ENCODE data around the gene VSTM2L.

Gene VSTM2L

DNA sequence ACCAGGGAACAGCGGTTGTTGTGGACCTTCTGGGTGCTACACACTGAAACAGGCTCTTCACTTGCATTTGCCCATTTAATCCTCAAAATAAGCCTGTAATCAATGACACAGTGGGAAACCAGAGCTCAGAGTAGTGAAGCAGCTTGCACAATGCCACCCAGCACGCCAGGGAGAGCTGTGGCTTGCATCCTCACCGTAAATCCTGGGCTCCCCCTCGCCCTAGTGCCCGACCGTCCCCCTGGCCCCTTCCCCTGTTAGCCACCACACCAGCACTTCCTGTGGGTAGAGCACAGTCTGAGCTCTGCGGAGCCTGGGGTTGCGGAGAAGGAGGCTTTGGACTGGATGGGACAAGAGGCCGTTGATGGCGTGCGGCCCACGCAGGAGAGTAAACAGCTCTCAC is 14.5 kb downstream of the VSTM2L start:
- FAIRE-seq (no peak), DNase-seq (ENCODE audit: low spot score) (no peak)

DNA sequence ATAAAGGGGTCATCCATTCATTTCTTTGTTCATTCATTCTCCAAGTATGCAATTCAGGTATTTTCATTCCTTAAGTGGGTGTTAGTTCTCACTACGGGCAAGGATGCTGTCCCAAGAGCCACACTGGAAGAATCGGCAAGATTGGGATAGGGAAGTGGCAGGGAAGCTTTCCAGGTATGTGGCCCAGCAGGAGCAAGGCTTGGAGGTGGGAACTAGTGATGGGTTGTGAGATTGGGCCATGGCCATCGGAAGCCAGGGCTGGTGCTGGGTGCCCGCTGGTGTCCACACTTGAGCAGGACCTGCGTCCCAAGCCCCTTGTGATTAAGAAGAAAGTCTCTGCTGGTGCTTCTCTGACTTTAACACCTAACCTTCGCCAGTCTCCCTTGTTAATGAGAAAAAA is 15.1 kb downstream of the VSTM2L start:
- no peak for FAIRE-seq
- no peak for DNase-seq (ENCODE audit: low spot score)

DNA sequence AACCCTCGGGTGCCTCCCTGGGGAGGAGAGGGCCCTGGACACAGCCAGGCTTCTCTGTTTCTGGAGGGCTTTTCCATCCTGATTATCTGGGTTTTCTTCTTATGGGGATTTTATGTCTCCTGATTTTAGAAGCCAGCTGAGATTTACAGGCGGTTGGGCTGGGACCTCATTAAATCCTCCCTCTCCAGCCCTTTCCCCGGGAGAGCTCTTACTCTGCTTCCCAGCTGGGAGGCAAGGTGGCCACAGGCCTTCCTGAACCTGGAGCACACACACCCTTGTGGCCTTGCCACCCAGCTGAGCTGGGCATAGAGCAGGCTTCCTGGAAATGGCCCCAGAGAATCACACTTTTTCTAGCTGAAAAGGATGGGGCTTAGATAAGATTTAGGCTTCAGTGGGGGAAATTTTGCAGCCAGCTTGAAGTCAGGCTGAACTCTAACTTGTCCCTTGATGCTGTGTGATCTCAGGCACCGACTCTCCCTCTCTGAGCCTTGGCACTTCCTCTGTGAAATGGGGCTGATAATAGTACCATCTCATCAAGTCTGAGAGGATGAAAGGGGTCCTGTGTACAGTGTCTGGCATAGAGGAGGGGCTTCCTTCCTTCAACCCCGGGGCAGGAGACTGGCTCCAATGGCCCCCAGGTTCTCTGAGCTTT is 16.6 kb downstream of the VSTM2L start:
- FAIRE-seq (no peak), DNase-seq (ENCODE audit: low spot score) (no peak)

DNA sequence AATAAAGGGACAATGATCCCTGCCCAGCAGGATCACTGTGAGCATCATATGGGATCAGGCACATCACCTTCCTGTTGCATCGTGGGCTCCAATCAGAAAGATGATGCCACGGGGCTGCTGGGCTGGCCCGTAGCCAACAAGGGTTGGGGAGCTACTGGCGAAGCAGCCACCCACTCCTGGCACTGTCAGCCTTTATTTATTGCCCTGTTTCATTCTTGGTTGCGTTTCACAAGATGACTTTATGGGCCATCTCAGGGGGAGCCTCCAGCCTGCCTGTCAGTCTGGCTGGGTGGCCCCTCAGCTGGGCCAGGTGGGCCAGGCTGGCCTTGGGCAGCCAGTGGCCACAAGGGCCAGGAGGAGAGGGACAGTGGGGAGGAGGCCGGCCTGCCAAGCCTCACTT is 17.3 kb downstream of the VSTM2L start:
- DNase-seq (ENCODE audit: low spot score) (no peak), FAIRE-seq (no peak)

DNA sequence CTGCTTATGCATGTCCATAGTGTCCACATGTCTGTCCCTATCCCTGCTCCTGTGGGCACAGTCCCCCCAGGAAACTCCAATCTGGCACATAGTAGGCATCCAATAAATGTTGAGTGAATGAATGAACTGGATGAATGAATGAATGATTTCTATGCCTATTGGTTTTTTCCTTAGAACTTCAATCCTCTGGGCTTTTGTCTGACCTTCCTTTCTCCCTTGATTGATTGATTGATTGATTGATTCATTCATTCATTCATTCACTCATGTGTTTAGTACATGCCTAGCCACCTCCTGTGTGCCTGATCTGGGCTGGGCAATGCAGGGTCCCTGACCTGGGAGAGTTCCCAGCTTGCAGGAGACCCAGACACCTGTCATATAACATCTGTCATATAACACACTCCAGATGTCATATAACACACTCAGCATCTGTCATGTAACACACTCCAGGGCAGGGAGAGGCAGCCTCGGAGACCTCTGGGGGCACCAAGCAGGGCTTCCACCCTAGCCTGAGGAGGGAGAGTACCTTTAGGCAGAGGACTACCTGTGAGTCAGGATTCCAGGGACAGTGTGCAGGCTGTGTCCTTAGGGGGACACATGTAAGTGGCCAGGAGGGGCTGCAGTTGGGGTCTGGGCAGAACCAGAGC is 17.9 kb downstream of the VSTM2L start:
- no peak for FAIRE-seq
- no peak for DNase-seq (ENCODE audit: low spot score)

DNA sequence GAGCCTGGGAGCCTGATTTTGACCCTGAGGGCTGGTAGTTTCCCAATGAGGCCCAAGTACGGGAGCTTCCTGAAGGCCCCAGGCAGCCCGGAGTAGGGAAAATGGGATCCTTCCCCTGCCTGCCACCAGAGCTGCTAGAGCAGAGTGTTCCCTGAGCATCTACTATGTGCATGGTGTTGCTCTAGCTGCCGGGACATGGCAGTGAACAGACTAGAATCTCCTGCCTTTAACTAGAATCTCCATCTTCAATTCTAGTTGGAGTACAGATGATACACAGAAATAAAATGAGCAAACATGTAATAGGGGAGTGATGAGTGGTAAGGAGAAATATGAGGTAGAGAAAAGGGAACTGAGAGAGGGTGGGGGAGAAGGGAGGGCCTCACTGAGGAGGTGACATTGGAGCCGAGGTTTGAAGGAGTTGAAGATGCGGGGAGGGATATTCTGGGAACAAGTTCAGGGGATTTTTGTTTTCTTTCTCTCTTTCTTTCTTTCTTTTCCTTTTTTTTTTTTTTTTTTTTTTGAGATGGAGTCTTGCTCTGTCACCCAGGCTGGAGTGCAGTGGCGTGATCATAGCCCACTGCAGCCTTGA is 18.5 kb downstream of the VSTM2L start:
- no peak for DNase-seq (ENCODE audit: low spot score)
- no peak for FAIRE-seq

DNA sequence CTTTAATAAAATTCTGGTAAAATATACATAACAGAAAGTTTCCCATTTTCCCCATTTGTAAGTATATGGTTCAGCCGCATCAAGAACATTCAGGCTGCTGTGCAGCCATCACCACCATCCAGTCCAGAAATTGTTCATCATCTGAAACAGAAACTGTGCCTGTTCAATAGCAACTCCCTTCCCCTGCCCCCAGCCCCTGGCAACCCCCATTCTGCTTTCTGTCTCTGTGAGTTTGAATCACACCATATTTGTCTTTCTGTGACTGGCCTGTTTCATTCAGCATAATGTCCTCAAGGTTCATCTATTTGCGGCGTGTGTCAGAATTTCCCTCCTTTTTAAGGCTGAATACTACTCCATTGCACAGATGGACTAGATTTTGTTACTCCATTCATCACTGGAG is 19.1 kb downstream of the VSTM2L start:
- FAIRE-seq = no peak

DNA sequence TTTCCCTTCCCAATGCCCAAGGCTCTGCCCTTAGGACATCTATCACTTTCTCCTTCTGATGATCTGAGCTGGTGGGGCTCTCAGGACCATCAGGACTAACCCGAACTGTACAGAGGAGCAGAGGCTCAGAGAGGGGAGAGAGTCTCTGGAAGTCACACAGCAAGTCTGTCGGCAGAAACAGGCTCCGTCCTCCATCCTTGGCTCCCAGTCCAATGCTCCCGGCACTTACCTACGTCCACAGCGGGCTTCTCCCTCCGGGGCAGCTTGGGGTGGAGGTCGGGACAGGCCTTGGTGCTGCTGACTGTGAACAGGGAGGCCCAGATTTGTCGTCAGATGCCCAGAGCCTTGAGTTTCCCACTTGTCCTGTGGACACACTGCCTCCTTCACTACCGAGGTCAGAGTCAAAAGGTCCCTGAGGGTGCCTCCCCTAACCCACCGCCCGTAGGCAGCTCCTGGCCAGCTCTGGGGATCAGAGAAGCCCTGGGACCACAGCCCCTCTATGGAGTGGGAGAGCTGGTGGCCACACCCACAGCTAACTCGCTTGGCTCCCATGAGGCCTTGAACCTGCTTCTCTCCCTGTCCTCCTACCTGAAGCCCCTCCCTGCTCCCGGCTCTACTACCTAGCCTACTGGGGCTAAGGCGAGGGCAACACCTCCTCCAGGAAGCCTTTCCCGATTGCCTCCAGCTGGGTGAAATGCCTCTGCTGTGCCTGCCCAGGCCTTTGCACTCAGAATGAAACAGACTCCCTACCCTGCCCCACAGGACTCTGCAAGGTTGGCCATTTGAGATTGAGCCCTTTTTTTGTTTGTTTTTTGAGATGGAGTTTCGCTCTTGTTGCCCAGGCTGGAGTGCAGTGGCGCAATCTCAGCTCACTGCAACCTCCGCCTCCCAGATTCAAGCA is 22.6 kb downstream of the VSTM2L start:
- DNase-seq (ENCODE audit: low spot score) = no peak
- FAIRE-seq = no peak

More for the DNA sequence above, 19.1 kb downstream of the VSTM2L start:
- no peak for DNase-seq (ENCODE audit: low spot score)

DNA sequence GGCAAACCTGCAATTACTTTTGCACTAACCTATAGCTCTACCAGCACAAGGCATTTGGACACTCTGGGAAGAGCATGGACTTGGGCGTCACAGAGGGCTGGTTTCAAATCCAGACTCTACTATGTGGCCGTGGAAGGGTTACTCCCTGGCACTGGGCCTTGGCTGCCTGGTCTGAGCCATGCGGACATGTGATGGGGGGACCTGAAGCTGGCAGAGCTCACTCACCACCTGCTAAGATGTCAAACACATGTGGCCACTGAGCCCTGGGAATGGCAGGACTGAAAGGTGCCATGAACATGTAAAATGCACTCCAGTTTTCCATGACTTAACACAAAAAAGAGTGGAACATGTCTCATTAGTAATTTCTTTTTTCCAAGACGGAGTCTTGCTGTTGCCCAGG is 23.7 kb downstream of the VSTM2L start:
- FAIRE-seq (no peak), DNase-seq (ENCODE audit: low spot score) (no peak)

DNA sequence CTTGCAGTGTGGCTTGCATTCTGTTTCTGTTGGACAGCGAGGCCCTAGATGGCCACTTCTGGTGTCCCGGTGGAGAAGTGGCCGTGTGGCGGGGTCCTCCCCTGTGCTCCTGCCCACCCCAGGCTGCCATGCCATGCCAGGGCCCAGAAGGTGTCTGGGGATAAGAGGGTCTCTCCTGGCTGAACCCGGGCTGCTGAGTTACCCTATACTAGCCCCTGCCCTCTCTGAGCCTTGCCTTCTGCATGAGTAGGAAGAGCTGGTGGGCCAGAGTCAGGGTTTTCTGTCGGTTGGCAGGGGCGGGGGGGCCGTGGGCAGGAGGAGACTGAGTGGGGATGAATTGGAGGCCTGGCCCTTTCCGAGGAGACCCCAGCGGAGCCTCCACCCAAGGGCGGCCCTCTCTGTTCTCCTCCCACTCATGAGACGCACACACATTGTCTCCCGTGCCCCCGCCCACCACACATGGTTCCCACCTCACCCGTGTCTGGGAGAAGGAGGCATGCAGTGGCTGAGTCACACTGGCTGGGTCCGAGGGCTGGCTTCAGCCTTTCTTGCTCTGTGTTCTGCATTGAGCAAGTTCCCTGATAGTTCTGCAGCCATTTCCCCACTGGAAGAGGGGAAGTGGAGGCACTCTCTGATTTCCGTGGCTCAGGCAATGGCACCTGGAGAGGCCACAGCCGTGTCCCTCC is 24.6 kb downstream of the VSTM2L start:
- FAIRE-seq (no peak), DNase-seq (ENCODE audit: low spot score) (no peak)

DNA sequence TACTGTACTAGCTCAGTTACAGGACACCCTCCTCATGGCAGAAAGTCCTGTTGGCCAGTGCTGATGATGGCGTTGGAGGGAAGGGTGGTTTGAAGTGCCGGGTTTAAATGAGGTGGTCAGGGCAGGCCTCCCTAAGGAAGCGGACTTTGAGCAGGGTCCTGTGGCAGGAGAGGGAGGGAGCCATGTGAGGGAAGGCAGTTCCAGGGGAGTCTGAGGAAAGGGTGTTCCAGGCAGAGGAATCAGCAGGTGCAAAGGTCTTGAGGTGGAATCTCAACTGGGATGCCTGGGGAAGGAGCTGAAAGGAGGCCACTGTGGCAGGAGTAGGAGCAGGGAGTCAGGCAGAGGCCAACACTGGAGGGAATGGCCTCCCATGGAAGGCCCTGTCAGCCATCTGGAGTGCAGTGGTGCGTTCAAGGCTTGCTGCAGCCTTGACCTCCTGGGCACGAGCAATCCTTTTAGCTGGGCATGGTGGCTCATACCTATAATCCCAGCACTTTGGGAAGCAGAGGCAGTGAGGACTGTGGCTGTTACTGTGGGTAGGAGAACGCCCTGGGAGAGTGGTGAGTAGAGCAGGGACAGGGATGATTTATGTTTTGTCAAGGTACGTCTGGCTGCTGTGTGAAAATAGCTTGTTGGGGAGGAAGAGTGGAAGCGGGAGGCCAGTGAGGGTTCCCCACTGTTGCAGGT is 26.2 kb downstream of the VSTM2L start:
- no peak for FAIRE-seq

DNA sequence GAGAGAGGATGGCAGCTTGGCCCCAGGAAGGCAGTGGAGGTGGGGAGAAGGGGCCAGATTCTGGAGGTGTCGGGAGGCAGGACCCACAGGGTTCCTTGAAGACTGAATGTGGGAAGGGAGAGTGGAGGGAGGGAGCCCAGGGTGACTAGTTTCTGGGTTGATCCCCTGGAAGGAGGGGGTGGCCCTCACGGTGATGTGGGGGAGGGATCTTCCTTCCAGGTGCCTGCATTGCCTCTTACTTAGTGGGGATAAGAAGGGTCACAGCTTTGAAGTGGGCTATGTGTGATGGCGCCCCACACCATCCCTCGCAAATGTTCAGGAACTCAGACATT is 26.7 kb downstream of the VSTM2L start:
- no peak for DNase-seq (ENCODE audit: low spot score)
- no peak for FAIRE-seq

More for the DNA sequence above, 26.2 kb downstream of the VSTM2L start:
- no peak for DNase-seq (ENCODE audit: low spot score)

DNA sequence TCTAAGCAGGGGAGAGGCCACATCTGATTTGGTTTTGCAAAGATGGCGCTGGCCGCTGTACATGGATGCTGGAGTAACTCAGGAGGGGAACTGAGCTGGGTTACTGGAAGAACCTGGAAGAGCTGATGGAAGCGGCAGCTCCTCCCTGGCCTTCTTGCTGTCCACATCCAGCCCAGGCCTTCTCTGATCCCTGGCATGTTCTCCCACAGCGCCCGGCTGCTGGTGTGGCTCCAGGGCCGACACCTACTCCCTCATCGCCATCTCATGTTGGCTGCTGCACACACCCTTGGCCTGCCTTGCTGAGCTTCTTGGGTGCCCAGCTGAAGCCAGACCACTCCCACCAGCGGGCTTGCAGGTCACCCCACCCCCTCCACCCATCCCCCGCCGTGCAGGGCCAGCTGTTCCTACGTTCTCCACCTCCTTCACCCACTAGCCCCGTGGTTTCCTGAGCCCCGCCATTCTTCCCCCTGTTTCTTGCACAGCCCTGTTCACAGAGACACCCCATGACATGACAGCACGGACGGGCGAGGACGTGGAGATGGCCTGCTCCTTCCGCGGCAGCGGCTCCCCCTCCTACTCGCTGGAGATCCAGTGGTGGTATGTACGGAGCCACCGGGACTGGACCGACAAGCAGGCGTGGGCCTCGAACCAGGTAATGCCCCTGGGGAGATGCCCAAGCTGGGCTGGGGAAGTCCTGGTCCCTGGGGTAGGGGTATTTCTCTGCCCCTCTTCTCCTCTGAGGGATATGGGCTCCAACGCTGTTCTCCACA is 28.4 kb downstream of the VSTM2L start:
- no peak for DNase-seq (ENCODE audit: low spot score)

DNA sequence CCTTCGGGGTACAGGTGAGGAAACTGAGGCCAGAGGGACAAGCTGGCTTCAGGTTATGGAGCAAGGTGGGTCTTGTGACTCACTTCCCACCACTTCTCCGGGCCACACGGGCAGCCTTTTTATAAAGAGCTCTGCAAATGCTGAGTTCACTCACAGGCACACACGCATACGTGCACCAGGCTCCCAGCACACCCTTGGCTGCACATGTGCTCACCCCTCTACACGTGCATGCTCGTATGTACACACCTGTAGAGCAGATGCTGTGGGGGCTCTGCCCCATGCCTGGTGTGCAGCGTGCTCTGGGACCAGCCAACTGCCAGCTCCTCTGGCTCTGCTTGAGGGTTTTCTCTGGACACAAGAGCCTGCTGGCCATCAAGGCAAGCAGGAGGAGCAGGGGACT is 29.1 kb downstream of the VSTM2L start:
- DNase-seq (ENCODE audit: low spot score) = no peak
- FAIRE-seq = no peak

More for the DNA sequence above, 28.4 kb downstream of the VSTM2L start:
- no peak for FAIRE-seq

DNA sequence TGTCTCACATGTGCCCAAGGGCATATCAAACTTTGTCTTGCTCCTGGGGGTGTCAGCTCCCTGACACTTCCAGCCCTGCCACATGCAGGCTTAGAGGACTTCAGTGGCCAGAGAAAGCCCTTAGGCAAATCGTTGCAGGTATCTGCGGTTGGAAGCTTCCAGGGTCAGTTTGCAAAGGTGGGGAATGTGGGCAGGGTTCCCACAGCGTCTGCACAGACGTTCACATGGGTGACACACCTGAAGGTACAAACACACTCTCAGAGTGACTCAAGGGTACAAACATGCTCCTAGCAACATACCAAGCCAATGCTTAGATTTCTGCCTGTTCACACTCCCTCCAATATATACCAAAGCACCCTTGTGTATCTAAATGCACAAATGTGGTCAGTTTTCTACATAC is 30.0 kb downstream of the VSTM2L start:
- FAIRE-seq = no peak
- no peak for DNase-seq (ENCODE audit: low spot score)

DNA sequence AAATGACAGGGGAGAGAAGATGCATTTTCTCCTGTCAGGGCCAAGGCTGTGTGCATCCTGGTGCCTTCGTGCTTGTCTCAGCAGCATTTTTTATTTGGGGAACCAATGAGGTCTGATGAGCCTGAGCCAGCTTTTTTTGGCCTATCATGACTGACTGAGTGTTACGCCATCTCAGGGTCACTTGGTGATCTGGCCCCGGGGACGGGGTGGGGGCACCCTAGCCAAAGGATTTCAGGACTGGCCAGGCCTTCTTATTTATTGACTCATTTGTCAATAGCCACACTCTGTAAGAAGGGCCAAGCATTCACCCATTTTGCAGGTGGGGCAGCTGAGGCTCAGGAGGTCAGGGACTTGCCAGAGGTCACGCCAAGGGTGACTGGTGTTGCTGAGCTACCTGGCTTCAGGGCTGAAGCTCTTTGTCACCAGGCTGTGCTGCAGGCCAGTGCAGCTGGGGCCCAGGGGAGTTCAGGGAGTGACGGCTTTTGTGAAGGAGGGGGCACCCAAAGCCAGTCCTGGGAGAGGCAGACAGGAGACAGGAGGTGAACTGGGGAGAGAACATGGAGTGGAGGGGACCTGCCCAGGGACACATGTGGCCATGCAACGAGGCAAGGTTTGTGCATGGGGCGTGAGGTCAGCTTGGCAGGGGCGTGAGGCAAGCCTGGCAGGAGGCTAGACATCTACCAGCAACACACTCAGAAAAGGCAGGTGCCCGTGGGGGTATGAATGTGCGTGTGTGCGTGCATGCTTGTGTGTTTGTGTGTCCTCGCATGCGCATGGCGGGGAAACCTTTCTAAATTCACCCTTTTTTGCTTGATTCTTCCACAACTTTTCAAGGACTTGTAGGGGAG is 31.1 kb downstream of the VSTM2L start:
- DNase-seq (ENCODE audit: low spot score) (no peak), FAIRE-seq (no peak)

DNA sequence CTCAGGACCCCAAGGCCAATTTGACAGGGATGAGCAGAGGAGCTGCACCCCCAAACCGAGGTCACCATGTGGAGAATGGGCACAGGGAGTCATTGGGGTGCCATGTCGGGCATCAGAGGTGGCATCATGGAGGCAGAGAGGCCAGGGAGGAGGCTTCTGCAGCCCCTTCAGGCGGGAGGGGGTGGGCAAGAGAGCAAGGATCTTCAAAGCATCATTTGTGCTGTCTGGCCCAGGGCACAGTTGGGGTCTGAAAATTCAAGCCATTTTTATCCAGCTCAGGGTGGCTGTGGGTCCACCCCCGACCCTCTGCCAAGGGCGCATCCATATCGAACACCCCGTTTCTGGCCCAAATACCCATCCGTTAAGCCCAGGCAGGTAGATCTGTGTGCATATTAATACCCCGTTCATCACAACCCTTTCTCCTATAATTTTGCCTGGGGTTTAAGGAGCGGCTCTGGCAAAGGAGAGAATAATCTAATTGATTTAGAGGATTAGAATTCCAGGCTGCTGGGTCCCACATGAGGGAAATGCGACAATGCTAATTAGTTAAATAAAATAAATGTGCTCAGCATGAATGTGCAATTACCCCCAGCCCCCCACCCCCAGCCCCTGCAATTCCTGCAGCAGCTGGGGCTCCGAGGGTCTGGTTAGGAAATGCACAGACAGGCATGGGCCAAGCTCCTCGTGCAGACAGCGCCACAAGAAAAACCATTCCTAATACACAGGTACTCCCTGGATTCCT is 31.9 kb downstream of the VSTM2L start:
- FAIRE-seq = no peak
- no peak for DNase-seq (ENCODE audit: low spot score)

DNA sequence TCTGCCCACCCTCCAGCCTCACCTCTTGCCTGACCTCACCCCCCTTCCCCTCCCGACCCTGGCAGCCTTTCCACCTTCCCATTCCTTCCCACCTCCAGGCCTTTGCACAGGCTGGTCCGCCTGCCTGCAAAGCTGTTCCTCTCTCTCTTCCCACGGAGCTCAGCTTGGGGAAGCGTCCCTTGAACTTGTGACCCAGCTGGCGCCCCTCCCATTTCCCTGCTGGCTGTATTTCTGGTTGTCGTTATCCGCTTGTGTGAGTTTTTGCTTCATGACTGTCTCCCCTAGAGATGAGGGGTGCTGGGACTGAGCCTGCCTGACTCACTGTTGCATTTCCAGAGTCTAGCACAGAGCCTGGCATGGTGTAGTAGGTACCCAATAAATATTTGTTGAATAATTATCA is 32.5 kb downstream of the VSTM2L start:
- DNase-seq (ENCODE audit: low spot score) = no peak
- no peak for FAIRE-seq

DNA sequence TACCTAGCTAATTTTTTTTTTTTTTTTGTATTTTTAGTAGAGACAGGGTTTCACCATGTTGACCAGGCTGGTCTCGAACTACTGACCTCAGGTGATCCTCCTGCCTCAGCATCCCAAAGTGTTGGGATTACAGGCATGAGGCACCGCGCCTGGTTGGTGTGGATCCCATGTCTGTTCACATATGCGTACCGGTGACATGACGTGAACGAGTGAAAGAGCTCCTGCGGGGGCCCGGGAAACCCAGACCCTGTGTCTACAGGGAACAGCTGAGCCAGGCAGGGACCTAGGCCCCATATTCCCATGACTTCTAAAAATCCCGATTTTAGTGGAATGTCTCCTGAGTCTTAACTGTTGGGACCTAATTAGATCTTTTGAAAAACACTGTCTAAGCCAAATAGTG is 33.1 kb downstream of the VSTM2L start:
- DNase-seq (ENCODE audit: low spot score) = no peak
- no peak for FAIRE-seq

Measured in urothelium cell line (cell line).